DMS114 treated with DMSO at 0.1 percent for 48 hours (cell line): ENCODE measurements around the gene OLFM2.
"Not testable (repeated sequence)": the region's sequence is repeated elsewhere in the genome, so short reads cannot be mapped to it uniquely, and the experiment has no call there.

Experiments used
- DNase-seq: peaks from one replicate; lab custom pipeline; 2025; ENCODE audit not compliant: unreplicated experiment; lab: John Stamatoyannopoulos, UW

OLFM2 gene

DNA sequence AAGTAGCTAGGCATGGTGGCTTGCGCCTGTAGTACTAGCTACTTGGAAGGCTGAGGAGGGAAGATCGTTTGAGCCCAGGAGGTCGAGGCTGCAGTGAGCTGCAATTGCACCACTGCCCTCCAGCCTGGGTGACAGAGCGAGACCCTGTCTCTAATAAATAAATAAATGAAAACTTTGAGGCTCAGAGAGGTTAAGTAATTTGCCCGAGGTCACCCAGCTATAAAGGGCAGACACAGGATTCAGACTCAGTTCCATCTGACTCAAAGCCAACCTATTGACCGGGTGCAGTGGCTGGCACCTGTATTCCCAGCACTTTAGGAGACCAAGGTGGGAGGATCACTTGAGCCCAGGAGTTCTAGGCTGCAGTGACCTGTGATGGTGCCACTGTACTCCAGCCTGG is 7.4 kb upstream of the OLFM2 start:
- DNase-seq: no peak

DNA sequence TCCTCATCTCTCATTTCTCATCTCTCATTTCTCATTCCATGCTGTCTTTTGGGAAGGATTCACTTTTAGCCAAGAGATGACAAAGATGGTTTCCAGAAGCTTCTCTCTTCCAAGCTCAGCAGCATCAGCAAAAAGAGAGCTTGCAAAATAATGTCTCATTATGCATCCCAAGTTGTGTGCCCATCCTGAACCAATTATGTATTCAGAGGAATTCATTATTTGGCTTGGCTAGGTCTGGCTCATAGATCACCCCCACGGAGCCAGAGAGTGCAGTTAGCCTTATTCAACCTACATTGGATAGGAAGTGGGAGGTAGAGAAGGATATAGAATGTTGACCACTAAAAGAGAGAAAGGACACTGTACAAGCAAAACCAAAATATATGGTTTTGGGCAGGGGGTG is 5.4 kb upstream of the OLFM2 start:
- DNase-seq: no peak

DNA sequence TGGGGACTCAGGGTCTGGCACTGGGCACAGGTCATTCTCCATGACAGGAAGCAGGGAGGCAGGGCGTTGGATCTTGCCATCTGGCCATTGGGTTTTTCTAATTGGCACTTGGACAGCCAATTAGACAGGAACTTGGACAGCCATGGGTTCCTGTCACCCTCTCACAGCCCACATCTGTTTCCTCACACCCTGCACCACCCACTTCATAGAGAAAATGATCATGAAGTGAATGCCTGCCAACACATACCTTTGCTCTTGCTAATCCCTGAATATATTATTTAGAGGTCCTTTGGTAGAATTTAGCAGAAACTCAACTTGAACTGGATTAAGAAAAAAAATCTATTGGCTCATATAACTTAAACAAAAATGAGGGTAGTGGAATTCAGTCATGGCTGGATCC is 4.9 kb upstream of the OLFM2 start:
- no peak for DNase-seq

DNA sequence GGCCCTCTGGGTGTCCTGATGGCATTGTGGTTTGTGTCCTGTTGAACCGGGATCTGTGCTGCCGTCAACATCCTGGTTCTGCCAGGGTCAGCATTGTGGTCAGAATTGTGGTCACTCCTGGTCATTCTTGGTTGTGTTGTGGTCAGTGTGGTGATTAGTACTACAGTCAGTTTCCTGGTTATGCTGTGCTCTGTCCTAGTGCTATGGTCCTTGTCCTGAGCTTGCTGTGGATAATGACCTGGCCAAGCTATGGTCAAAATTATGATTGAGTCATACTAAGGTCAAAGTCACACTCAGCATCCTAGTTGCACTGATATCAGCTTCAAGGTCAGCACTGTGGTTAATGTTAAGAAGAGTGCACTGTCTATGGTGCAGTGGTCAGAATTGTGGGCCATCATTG is 4.5 kb upstream of the OLFM2 start:
- DNase-seq: no peak

DNA sequence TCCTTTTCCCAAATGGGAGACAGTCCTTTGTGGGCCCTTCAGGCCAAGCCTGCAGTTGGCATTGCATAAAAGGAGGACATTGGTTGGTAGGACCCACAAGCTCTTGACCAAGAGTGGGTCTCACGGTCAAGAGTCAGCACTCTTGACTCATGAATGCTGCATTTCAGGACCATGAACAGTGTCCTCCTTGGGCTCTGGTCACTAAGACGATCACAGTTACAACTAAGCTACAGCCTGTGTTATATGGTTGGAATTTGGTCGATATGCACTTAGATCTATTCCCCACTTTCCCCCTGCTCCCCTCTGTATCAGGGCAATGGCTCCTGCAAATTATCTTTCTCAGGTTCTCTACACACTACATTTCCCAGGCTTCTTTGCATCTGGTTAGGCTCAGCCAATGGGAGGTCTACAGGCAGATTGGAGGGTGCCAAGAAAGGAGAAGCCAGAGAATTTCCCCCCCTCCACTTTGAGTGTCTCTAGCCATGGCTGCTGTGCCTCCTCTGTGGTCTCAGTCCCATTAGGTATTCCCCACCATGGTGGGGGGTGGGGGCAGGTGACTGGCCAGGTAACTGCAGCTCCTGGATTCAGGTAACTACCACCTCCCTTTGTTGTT is 3.1 kb upstream of the OLFM2 start:
- DNase-seq: no peak

DNA sequence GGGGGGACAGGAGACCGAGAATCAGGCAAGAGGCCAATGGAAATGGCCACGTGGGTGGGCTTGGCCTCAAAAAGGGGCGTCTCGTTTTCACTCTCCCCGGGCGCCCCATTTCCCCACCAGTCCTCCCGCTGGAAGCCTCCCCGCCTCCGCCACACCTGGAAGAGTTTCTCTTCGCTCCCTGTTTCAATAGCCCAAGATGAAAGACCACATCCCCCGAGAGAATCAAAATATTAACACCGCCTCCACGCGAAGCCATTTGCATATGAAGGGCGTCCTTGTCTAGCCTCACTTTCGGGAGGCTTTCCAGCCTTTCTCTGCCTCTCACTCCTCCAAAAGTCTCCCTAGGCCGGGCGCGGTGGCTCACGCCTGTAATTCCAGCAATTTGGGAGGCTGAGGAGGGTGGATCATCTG is 691 bp upstream of the OLFM2 start:
- no peak for DNase-seq

DNA sequence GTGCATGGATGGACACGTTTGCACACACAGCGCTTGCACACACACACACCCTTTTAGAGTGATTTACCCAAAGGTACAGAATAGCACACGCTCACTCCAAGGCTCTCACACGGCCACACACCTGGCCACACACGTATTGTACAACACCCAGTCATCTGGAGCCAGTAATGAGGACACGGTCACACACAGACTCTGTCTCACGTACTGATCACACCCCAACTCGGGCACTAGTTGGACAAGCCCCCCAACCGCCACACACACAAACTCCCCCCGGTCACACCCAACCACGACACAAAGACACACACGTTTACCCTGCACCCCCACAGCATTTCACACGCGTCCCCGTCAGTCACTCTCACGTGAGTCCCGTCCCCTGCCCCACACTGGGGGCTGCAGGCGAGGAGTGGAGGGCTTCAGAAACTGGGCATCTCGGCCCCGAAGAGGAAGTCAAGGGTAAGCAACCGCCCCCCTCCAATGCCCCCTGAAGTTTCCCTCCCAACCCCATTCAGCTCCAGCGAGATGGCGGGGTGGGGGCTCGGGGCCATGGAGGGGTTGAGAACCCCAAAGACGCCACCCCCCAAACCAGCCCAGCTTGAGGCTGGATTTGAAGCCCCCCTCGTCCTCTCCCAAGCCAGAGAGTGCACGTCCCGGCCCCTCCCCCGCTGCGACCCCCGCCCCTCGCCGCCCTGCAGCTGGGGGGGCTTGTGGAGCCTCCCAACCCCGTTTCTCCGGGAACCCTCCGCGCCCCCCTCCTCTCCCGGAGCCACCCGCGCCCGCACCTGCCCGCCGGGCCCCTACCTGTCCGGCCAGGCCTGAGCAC is 599 bp downstream of the OLFM2 start:
- no peak for DNase-seq

DNA sequence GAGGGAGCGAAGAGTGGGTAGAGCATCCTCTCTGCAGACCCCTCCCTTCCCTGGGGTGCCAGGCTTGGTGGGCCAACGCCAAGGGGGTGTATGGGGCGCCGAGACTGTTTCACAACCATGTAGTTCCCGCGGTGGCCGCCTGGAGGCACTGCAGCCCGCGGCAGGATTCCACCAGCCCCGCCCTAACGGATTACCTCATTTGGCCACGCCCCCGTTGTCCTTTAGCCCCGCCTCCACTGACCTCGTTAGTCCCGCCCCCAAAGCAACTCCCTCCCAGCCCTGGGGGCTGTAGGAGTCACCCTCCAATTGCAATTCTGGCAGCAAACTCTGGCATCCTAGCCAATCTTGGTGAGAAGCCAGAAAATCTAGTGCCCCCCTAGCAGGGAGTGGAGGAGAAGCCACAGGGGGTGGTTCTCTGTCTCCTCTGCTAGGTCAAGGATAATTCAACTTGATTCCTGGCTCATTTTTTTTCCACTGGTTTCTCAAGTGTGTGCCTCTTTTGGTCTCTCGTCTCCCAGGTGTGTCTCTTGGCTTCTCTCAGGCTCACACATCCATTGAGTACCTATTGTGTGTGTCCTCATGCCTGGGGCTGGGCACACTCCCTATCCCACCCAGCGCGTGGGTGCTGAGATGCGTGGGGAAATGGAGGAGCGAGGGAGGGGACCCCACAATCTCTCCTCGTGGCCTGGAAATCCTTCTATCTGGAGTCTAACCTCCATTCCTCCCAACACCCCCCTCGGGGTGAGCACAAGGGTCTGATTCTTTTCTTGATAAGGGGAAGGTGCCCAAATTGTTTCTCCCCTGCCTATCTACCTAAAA is 2.0 kb downstream of the OLFM2 start:
- peak; percentile 20 for DNase-seq

DNA sequence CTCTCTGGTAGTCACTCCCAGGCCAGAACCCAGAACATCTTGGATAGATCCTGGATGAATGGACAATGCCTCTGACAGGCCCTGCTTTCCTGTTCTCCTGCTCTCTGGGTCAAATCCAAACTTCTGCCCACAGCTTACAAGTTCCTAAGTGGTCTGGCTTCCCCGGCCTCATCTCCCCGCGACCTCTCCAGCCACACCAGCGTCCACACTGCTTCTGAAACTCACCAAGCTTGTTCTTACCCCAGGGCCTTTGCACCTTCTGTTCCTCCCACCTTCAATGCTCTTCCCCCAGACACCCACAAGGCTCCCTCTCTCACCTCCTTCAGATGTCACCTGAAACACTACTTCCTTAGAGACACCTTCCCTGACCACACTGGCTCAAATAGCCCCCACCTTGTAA is 3.5 kb downstream of the OLFM2 start:
- DNase-seq: no peak

DNA sequence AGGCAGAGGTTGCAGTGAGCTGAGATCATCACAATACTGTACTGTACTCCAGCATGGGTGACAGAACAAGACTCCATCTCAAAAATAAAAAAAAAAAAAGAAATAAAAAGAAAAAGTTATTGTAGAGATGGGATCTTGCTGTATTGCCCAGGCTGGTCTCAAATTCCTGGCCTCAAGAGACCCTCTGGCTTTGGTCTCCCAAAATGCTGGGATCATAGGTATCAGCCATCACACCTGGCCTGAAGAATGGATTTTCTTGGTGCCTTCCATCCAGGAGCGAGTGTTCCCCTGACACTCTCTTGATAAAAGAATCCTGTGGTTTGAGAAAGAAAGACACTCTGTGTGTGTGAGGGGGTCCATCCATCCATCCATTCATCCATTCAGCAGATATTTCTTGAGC is 4.7 kb downstream of the OLFM2 start:
- no peak for DNase-seq

DNA sequence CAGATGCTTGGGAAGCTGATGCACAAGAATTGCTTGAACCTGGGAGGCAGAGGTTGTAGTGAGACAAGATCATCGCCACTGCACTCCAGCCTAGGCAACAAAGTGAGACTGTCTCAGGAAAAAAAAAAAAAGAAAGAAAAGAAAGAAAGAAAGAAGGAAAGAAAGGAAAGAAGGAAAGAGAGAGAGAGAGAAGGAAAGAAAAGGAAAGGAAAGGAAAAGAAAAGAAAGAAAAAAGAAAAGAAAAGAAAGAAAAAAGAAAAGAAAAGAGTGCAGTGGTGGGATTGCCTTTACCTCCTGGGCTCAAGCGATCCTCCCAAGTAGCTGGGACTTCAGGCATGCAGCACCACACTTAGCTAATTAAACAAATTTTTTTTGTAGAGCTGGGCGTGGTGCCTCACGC is 12.9 kb downstream of the OLFM2 start:
- DNase-seq: no peak

DNA sequence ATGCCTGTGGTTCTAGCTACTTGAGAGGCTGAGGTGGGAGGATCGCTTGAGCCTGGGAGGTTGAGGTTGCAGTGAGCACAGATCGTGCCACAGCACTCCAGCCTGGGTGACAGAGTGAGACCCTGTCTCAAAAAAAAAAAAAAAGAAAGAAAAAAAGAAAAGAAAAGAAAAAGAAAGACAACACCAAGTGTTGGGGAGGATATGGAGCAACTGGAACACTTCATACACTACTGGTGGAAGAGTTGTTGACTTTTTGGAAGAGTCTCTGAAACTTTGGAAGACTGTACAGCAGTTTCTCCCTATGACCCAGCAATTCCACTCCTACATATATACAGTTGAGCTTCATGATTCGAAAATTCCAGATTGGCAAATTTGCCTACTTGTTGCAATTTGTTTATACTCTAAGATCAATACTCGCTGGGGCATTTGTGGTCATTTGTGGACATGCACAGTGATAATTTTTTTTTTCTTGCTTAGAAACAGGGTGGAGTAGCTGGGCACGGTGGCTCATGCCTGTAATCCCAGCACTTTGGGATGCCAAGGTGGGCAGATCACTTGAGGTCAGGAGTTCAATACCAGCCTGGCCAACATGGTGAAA is 13.4 kb downstream of the OLFM2 start:
- DNase-seq: not testable (repeated sequence)

DNA sequence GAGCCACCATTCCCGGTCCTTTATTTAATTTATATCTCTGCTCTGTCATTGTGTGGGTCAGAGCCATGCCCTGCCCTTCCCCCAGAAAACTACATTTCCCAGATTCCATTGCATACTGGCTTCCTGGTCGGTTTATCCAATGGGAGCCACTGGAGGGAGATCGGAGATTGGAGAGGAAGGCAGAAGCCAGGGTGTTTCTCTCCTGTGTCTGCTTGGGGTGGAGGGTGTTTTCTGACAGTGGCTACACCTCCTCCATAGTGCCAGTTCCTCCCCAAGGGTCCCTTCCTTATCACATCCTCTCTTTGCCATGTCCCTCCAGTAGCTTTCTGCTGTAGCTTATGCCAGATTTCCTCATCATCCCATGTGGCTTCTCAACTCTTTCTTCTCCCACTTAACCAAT is 19.0 kb downstream of the OLFM2 start:
- DNase-seq: peak; percentile 58

DNA sequence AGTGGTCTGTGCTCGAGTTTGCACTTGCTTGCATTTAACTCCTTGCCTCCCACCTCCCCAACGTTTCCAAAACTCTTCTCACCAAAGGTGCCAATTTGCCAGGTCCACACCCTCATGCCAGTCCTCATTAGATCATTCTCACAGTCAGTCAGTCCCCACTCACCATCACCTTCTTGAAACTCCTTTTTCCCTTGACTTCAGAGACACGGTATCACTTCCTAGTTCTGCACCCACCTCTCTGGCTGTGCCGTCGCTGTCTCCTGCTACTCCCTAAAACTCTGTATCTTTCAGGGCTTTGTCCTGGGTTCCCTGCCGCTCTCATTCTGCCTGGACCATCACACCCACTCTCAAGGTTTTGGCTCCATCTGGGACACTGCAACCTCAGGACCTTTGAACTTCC is 19.6 kb downstream of the OLFM2 start:
- no peak for DNase-seq

DNA sequence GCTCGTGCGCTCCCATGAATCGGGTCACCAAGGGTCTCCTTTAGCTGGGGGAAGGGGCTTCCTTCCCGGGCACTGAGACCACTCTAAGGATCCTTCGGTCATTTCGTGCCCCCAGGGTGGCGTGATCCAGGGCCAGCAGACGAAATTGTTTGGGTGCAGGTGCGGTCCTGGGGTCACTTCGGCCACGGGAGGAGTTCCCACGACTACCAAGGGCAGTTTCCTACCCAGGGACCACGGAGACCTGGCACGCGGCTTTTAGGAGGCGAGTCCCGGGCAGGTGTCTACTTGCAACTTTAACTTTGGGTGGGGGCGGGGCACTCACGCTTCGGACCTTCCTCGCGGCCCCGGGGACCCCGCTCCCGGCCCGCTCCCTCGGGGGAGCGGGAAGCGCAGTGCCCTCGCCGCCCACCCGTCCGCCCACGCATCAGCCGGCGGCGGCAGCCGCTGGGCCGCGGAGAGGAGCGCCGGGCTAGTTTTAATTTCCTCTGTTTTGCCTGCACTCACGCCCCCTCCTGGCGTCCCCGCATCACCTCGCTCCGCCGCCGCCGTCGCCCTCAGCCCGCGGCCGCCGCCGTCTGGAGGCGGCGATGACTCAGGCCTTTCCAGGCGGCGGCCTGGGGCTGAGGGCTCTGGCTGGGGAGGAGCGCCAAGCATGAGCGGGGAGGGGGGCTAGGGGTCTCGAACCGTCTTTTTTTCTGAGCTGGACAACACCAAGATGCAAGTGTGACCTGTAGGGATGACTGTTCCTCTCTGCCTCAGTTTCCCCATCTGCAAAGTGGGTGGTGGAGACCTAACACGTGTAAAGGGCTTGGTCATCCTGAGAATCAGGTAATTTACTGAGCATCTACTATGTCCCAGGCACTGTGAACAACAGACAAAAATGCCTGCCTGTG is 21.8 kb downstream of the OLFM2 start:
- peak; percentile 44 for DNase-seq

DNA sequence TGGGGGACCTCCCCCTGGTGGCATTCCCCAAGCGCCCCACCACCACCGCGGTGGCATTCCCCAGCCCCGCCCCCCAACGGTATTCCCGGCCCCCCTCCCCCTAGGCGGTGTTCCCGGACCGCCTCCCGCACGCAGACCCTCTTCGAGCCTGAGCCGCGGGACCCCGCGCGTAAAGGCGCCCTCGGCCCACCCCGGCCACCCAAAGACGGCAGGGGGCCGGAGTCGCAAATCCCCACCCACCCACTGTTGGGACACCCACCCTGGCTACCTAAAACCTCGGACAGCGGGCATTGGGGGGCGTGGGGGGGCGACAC is 22.4 kb downstream of the OLFM2 start:
- no peak for DNase-seq

DNA sequence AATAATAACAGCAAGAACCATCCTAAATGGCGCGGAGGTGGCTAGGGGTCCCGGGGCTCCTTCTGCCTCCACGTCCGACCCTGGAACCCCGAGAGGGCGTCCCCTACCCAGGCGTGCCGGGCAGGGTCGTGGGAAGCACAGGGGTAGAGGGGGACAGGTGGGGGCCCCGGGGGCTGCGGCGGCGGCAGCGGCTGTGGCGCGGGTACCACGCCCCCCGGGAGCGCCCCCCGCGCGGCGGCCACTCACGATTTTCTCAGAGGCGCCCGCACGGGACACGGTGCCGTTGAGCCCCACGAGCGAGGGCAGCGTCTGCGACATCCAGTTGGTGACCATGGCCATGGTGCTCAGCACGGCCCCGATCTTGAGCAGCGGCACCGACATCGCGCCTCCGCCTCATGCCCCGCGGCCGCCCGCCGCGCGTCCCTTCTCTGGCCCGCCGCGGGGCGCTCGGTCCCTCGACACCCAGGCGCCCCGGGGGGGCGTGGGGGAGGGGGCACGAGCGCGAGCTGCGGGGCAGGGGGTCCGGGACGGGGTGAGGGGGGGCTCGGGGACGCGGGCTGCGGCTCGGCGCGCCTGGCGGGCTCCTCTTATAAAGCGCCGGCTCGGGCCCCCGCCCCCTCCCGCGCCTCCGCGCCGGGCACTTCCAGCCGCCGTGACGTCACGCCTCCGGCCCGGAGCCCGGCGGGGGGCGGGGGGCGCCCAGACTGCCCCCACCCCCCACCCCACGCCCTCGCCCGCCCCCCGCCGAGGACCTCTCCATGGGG is 22.9 kb downstream of the OLFM2 start:
- no peak for DNase-seq

DNA sequence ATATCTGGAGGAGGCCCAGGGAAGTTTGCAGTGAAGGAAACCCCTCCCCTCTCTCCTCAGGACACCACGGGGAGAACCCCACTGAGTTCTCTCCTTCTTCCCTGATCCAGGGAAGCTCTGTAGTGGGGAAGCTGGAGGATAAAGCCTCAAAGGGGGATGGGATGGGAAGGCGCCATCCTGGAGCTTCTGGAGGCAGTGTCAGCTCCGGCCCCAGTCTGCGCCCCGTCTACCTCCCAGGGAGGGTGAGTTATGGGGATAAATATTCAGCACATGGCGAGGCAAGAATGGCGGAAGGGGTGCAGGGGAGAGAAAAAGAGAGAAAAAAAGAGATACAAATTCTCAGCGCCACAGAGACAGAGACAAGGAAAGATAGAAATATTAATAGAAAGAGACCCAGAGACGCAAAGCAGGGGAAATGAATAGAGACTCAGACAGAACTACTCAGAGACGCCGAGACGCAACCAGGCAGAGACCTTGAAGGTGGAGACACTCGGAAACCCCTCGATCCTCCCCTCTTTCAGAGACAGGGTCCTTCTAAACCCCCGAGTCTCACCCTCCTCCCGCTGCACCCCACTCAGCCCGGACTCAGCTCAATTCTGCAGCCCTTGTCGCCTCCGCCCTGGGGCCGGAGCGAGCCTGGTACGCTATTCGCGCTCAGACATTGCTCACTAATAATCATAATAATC is 23.6 kb downstream of the OLFM2 start:
- no peak for DNase-seq

DNA sequence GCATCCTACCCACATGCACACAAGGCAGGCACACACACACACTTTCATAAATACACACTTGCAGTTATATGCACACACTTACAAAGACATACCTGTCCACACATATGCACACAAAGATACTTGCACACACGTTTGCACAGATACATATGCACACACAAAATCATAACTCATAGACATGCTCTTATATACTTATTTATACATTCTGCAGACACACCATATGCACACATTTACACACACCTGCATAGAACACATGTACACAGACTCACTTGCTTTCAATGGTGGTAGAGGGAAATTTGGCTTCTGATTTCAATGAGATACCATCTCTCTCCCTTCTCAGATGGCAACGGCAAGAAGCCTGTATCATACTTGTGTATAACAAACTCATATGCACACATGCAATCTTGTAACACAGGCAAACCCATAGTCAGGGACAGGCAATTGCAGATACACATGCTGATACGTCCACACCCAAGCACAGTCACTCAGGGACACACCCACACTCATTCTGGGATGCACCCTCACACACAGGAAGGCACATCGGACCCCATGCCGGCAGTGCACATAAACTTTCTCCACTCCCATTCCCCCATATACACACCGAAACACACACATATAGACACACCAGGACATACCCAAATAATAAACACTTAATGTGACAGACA is 24.7 kb downstream of the OLFM2 start:
- DNase-seq: no peak
